CD14-positive monocyte (primary cell): Measurements from ENCODE around the gene FKBP1A. TPM values are rescaled to one million over a fixed set of nuclear protein-coding genes. Genes with fewer than 3 reads are reported as not detected.
"Not testable (repeated sequence)": the region's sequence is repeated elsewhere in the genome, so short reads cannot be mapped to it uniquely, and the experiment has no call there.

Experiments used
- DNase-seq, 3 donors: peaks; one replicate each; pipeline ENCODE4 v3.0.0-alpha.2; 2011 to 2022
- H2AFZ ChIP-seq: 2 replicates; pipeline ENCODE4 v1.6.0; 2012; ENCODE audit warnings: mild to moderate bottlenecking, low read depth, low read length, inconsistent platforms; ENCODE audit not compliant: insufficient read depth, poor library complexity, severe bottlenecking
- H3K27ac ChIP-seq, 2 donors: 1 replicate in 1 of 2; 2 replicates in 1 of 2; pipeline ENCODE4 v1.5.1; 2012 to 2013; ENCODE audit warnings: low read length in 2 of 2, control low read depth in 1 of 2, inconsistent platforms in 1 of 2, low read depth in 1 of 2, mild to moderate bottlenecking in 1 of 2
- H3K27me3 ChIP-seq, 2 donors: one replicate each; pipeline versions ENCODE4 v1.6.0 to v1.6.1; 2011 to 2013; ENCODE audit warnings: low read length in 2 of 2; ENCODE audit not compliant: control insufficient read depth in 2 of 2, insufficient read depth in 2 of 2
- H3K36me3 ChIP-seq, 2 donors: replicated peaks in 1 of 2; 1 replicate in 1 of 2; 2 replicates in 1 of 2; pipeline versions ENCODE4 v1.5.1 to v1.6.1; 2012 to 2013; ENCODE audit warnings: low read length in 2 of 2, control low read depth in 1 of 2, inconsistent platforms in 1 of 2, mild to moderate bottlenecking in 1 of 2; ENCODE audit not compliant: insufficient read depth in 2 of 2, control insufficient read depth in 1 of 2
- H3K4me1 ChIP-seq, 2 donors: 1 replicate in 1 of 2; 2 replicates in 1 of 2; pipeline versions ENCODE4 v1.5.1 to v1.6.1; 2012 to 2013; ENCODE audit warnings: low read length in 2 of 2, control low read depth in 1 of 2, inconsistent platforms in 1 of 2, mild to moderate bottlenecking in 1 of 2, moderate library complexity in 1 of 2; ENCODE audit not compliant: insufficient read depth in 2 of 2, control insufficient read depth in 1 of 2
- H3K4me2 ChIP-seq: replicated peaks from 2 replicates; pipeline ENCODE3; 2012; ENCODE audit warnings: low read length, moderate library complexity, mild to moderate bottlenecking; ENCODE audit not compliant: poor library complexity, severe bottlenecking; ENCODE audit errors: extremely low read depth
- H3K4me3 ChIP-seq, 3 experiments: fragments of 200-600 bp in 1 of 3; sonication (generic) in 1 of 3; replicated peaks in 1 of 3; 1 replicate in 2 of 3; 2 replicates in 1 of 3; pipeline ENCODE4 v1.5.1; 2011 to 2013; ENCODE audit warnings: low read length in 3 of 3, mild to moderate bottlenecking in 3 of 3, control low read depth in 2 of 3, low read depth in 2 of 3, inconsistent platforms in 1 of 3, moderate library complexity in 1 of 3
- H3K79me2 ChIP-seq: 2 replicates; pipeline ENCODE4 v1.6.0; 2012; ENCODE audit warnings: mild to moderate bottlenecking, control low read depth, inconsistent platforms, low read length, moderate library complexity; ENCODE audit not compliant: insufficient read depth
- H3K9ac ChIP-seq: 2 replicates; pipeline ENCODE4 v1.6.0; 2017; ENCODE audit warnings: low read length, mild to moderate bottlenecking; ENCODE audit not compliant: insufficient read depth, poor library complexity, severe bottlenecking
- H3K9me3 ChIP-seq, 2 donors: replicated peaks in 1 of 2; 1 replicate in 1 of 2; 2 replicates in 1 of 2; pipeline versions ENCODE4 v1.5.1 to v1.6.1; 2012 to 2013; ENCODE audit warnings: low read length in 2 of 2, control low read depth in 1 of 2; ENCODE audit not compliant: control insufficient read depth in 1 of 2, insufficient read depth in 1 of 2
- H4K20me1 ChIP-seq: 2 replicates; pipeline ENCODE4 v1.6.0; 2012; ENCODE audit warnings: mild to moderate bottlenecking, low read length, control low read depth, moderate library complexity; ENCODE audit not compliant: insufficient read depth
- H3K27ac Mint-ChIP-seq, 7 donors: one replicate each; pipeline ENCODE4 v1.8.0; 2020; ENCODE audit warnings: mild to moderate bottlenecking in 7 of 7, mixed read lengths in 7 of 7, moderate library complexity in 6 of 7, inconsistent platforms in 2 of 7
- H3K27me3 Mint-ChIP-seq, 3 donors: one replicate each; pipeline ENCODE4 v1.8.0; 2021 to 2022; ENCODE audit warnings: low read depth in 3 of 3, mild to moderate bottlenecking in 3 of 3, mixed read lengths in 3 of 3, moderate library complexity in 3 of 3, inconsistent platforms in 1 of 3
- H3K36me3 Mint-ChIP-seq, 2 donors: one replicate each; pipeline ENCODE4 v1.8.0; 2020; ENCODE audit warnings: mixed read lengths in 2 of 2, inconsistent platforms in 1 of 2, mild to moderate bottlenecking in 1 of 2
- H3K4me1 Mint-ChIP-seq: one replicate; pipeline ENCODE4 v1.8.0; 2020; ENCODE audit warnings: mild to moderate bottlenecking, mixed read lengths
- H3K4me3 Mint-ChIP-seq, 2 donors: one replicate each; pipeline ENCODE4 v1.8.0; 2020; ENCODE audit warnings: mild to moderate bottlenecking in 2 of 2, mixed read lengths in 2 of 2, moderate library complexity in 1 of 2
- H3K9me3 Mint-ChIP-seq, 7 donors: one replicate each; pipeline ENCODE4 v1.8.0; 2020 to 2022; ENCODE audit warnings: mixed read lengths in 7 of 7, mild to moderate bottlenecking in 6 of 7, moderate library complexity in 6 of 7, inconsistent platforms in 2 of 7
- CTCF ChIP-seq: fragments of 200-600 bp; IDR thresholded peaks from one replicate; pipeline ENCODE4 v1.8.0; 2022; ENCODE audit warnings: antibody characterized with exemption, mild to moderate bottlenecking
- WGBS: methylation state at CpG from one replicate; pipeline ENCODE4 v1.1.5; 2013; ENCODE audit warnings: missing lambda C conversion rate; ENCODE audit not compliant: insufficient coverage; 5-methylcytosine and 5-hydroxymethylcytosine counted together
- intact Hi-C, 2 donors: fragments of 100-400 bp; cut with micrococcal nuclease; formaldehyde crosslinking; loops; one replicate each; pipeline versions ENCODE4 v1.15.0 to v1.15.1; 2023
- polyA plus RNA-seq, 3 donors: library from polyadenylated mRNA; depleted of rRNA in 1 of 3; unstranded in 2 of 3; stranded (reverse) in 1 of 3; fragments of 300-500 nt in 2 of 3; fragments of >200 nt in 1 of 3; fragmentation: Illumina TruSeq in 2 of 3; gene quantifications; 1 replicate in 2 of 3; 2 replicates in 1 of 3; pipeline ENCODE4 v1.2.3, GENCODE V29; 2012 to 2021

Gene FKBP1A
- polyA plus RNA-seq, 3 donors: 155 to 268 (median 194) TPM

GRCh38 chr20:1402149-1402548 is 9.3 kb upstream of the FKBP1A start:
- Histone ChIP-seq H3K79me2 (no peaks in the 10 kb centered on the region), H3K9ac (no peak overlapping the region), H3K27me3 (no peaks in the 10 kb centered on the region), H3K36me3 (no peaks in the 10 kb centered on the region), H2AFZ (no peak overlapping the region), H3K4me3 (no peak overlapping the region), H3K4me2 (no peak overlapping the region), H3K27ac (no peak overlapping the region), H4K20me1 (no peaks in the 10 kb centered on the region), H3K9me3 (no peaks in the 10 kb centered on the region), H3K4me1 (no peaks in the 10 kb centered on the region)
- Mint-ChIP-seq H3K9me3 (peaks cover 2 to 19% (median 9%) of the 10 kb centered on the region in 7 donors), H3K36me3 (no peaks in the 10 kb centered on the region), H3K4me1 (peaks cover 3% of the 10 kb centered on the region), H3K4me3 (no peak overlapping the region), H3K27ac (no peak overlapping the region), H3K27me3 (peaks cover 3 to 12% (median 6%) of the 10 kb centered on the region in 3 donors)
- TF ChIP-seq CTCF: no peak
- intact Hi-C loops: no loop called here
- whole genome bisulfite sequencing: 50% methylated on average over 4 of the region's 7 CpGs
- DNase-seq: no peak

GRCh38 chr20:1401451-1401907 is 8.6 kb upstream of the FKBP1A start:
- H4K20me1 ChIP-seq: no peaks in the 10 kb centered on the region
- H3K9me3 ChIP-seq: no peaks in the 10 kb centered on the region
- no peak overlapping the region for H3K9ac ChIP-seq
- H3K27me3 ChIP-seq: no peaks in the 10 kb centered on the region
- DNase-seq: no peak
- Mint-ChIP-seq H3K4me3 (no peak overlapping the region), H3K36me3 (no peaks in the 10 kb centered on the region), H3K9me3 (peaks cover 2 to 24% (median 9%) of the 10 kb centered on the region in 7 donors), H3K27me3 (peaks cover 8 to 12% (median 9%) of the 10 kb centered on the region in 3 donors), H3K27ac (no peak overlapping the region), H3K4me1 (peaks cover 4% of the 10 kb centered on the region)
- no peaks in the 10 kb centered on the region for H3K4me1 ChIP-seq
- no peak for TF ChIP-seq CTCF
- no peak overlapping the region for H3K27ac ChIP-seq
- no peaks in the 10 kb centered on the region for H3K79me2 ChIP-seq
- H3K4me2 ChIP-seq: no peak overlapping the region
- H3K36me3 ChIP-seq: no peaks in the 10 kb centered on the region
- WGBS: 100% methylated on average over 3 of the region's 3 CpGs
- H3K4me3 ChIP-seq: no peak overlapping the region
- H2AFZ ChIP-seq: no peak overlapping the region
- intact Hi-C loops: no loop called here

GRCh38 chr20:1399678-1400366 is 7.0 kb upstream of the FKBP1A start:
- H3K4me1 Mint-ChIP-seq, H2AFZ ChIP-seq: not testable (repeated sequence)

More at GRCh38 chr20:1399678-1400366, 7.0 kb upstream of the FKBP1A start:
- not testable (repeated sequence) for H3K9ac ChIP-seq, H3K36me3 Mint-ChIP-seq, H4K20me1 ChIP-seq, H3K4me1 ChIP-seq, H3K36me3 ChIP-seq, H3K79me2 ChIP-seq, H3K4me3 ChIP-seq, H3K27ac Mint-ChIP-seq, H3K9me3 ChIP-seq, H3K27ac ChIP-seq, H3K27me3 ChIP-seq, H3K4me3 Mint-ChIP-seq, DNase-seq, H3K4me2 ChIP-seq
- intact Hi-C loops: loop anchor here in 1 of 2 donors (10.0 kb wide), 1 partner anchor 95 kb away; the partner anchor contains the start of gene SIRPB2
- WGBS: 100% methylated on average over 5 of the region's 8 CpGs
- peaks cover 10 to 12% (median 11%) of the 10 kb centered on the region in 3 donors for H3K27me3 Mint-ChIP-seq
- peaks cover 2 to 18% (median 9%) of the 10 kb centered on the region in 7 donors for H3K9me3 Mint-ChIP-seq
